HG02798 (cell line): ENCODE results near the gene MOB3B.
"Not testable (repeated sequence)": the region's sequence is repeated elsewhere in the genome, so short reads cannot be mapped to it uniquely, and the experiment has no call there.

ENCODE experiments used
- ATAC-seq: cut with Tn5 transposase; IDR thresholded peaks from one replicate; pipeline ENCODE4 v1.9.1; 2021; ENCODE audit warnings: mild to moderate bottlenecking; ENCODE audit not compliant: unreplicated experiment, poor library complexity

MOB3B gene

DNA sequence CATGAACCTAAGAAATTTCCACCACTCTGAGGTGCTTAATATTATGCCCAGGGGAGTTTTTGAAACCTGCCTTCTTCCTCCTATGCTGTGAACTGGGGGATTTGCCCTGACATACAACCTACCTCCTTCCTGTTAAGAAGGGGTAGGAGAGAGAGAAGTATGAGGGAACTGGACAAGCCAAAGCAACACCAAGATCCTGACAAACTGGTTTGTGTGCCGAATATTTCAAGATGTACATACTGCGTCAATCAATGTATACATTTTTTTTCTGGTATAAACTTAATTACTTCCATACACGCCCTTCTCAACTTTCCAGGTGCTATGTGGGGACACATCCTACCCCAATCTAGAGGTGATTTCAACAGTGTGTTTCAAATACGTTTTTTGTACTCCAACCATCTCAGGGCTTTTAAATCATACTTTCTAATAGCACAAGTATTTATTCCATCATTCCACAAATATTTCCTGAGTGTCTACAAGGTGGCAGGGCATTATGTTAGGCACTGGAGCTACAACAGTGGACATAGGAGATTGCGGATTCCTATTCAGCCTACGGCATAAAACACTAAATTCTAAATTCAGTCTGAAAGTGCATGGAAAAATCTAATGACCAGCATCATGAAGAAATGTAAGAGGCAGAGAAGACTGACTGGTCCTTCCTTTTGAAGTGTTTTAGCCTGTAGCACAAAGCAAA, 75.6 kb downstream of the MOB3B start:
- ATAC-seq = no peak

DNA sequence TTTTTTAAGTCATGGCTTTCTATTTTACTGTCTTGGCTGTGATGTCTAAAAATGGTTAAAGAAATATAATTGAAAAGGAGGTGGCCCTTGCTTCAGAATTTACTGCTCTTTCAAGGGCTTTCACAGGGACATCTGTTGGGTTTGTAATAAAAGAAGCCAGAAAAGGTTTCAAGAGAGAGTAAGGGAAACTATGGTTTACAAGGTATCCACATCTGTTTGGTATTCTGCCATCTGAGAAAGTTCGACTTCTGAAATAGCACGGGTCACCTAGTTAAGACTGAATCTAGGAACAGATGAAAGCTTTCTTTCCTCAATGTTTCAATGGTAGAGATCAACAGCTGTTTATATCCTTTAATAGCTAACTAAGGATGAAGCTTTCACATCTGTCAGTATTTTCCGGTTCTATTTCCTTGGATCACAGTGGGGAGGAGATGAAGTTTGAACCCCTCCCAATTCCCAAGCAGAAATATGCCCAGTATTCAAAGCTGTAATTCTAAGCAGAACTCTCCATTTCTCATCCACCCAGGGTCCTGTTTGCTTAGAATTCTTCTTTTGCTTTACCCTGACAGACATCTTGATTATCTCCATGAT, 78.3 kb downstream of the MOB3B start:
- peak; percentile 66 for ATAC-seq

DNA sequence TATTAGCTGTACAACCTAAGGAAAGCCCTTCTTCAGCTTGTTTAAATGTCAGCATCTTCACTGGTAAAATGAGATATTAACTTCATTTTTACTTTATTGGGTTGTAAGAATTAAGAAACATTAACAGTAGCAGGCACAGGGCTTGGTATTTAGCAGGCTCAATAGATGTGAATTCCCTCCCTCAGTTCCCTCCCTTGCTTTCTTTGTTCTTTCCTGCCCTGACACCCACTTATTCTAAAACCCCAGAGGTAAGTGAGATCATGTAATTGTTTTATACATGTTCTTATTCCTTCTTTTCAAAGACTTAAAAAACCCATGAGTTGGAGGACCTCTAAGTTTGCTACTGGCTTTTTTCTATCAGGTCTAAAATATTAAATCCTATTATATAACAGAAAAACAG, 78.9 kb downstream of the MOB3B start:
- no peak for ATAC-seq

DNA sequence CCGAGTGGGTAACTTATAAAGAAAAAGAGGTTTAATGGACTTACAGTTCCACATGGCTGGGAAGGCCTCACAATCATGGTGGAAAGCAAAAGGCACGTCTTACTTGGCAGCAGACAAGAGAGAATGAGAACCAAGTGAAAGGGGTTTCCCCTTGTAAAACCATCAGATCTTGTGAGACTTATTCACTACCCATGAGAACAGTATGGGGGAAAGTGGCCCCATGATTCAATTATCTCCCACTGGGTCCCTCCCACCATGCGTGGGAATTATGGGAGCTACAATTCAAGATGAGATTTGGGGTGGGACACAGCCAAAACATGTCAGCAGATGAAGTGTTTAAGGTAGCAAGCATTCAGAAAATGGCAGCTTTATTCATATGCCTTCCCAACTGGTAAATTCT, 81.3 kb downstream of the MOB3B start:
- not testable (repeated sequence) for ATAC-seq

DNA sequence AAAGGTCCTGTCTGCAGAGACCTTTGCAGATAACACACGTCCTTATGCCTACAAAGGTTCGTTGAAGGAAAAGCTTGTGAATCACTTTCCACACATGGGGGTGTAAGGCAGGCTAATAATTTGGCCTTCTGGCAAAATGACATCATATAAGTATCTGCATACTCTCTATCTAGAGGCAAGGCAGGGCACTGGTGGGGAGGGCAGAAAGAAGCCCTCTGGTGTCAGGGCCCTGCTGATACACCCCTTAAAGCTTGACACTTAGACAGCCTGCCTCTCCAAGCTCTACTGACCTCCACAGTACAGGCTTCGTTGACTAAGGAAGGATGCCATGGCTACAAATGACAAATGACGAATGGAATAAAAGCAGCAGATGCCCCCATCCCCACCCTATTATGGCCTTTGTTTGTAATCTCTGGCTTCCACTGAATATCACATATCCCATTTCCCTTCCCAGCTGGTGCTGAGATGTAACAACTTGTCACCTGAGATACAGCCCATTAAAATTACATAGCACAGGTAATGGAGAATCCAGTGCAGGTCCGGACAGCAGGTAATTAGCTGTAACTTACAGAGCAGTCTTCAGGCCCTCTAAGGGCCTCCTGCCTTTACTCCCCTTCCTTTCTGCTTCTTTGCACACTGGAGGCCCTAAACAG, 82.5 kb downstream of the MOB3B start:
- no peak for ATAC-seq

DNA sequence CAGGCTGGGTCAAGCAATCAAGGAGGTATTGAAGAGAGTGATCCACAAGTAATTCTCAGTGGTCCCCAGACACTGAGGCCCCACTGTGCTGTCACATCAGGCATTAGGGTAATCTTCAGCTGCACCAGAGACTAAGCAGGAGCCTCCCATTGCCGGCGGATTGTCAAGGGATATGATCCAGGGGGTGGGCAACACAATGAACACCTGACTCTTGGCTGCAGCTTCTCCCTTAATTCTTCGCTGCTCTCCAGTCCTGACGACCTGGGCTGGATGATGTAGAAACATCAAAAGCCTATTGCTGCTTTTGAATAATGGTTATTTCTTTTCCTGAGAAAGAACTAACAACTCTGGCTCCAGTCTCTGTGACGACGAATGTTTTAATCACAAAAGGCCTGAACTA, 83.9 kb downstream of the MOB3B start:
- ATAC-seq = no peak

DNA sequence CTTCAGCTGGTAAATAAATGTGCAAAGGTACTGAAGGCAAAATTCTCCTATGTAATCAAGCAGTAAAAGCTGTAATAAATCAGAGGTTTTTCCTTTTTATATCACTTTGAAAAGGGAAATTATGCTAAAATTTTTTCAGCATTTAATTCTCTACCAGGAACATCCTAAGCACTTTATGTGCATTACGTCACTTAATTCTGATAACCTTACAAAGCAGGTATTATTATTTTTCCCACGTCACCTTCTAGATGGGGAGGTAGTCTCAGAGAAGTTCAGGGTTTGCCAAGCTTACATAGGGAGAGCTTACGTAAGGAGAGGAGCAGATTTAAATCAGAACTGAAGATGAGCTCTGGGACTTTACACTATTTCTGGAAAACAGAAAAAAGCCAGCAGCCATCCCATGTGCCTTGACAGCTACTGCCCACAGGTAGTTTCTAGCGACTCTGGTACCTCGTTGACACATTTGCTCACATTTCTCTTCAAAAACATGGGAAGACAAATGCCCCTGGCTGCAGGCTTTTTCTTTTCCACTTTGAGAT, 84.5 kb downstream of the MOB3B start:
- ATAC-seq = no peak

DNA sequence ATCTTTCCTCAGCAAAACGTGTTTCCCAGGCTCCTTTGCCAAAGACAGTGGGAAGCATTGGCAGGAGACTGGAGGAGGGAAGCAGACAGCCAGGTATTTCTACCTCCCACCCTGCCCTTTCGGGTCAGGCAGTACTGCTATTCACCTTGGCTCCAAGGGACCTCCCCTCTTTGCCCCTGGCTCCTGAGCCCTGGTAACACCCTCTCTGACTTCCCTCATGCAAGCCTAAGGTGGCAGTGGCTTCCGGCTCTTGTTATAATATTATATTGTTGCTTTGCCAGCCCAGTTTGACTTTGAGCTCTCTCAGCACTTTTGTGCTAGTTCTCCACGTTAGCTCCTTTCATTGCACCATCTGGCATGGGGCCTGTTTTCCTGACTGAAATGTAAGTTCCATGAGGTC, 87.2 kb downstream of the MOB3B start:
- ATAC-seq = no peak

DNA sequence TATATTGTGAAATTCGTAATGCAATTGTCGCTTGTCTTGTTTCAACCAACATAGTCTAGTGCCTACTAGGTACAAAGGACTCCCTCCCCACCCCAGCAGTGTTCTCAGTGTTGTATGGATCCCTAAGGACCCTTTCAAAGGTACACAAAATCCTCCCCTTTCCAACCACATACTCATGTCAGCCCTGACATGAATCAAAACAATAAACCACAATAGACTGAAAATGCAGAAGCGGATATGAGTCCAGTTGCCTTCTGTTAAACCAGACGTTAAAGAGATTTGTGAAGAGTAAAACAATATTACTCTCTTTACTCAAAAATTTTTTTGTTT, 87.9 kb downstream of the MOB3B start:
- ATAC-seq = peak; percentile 91

DNA sequence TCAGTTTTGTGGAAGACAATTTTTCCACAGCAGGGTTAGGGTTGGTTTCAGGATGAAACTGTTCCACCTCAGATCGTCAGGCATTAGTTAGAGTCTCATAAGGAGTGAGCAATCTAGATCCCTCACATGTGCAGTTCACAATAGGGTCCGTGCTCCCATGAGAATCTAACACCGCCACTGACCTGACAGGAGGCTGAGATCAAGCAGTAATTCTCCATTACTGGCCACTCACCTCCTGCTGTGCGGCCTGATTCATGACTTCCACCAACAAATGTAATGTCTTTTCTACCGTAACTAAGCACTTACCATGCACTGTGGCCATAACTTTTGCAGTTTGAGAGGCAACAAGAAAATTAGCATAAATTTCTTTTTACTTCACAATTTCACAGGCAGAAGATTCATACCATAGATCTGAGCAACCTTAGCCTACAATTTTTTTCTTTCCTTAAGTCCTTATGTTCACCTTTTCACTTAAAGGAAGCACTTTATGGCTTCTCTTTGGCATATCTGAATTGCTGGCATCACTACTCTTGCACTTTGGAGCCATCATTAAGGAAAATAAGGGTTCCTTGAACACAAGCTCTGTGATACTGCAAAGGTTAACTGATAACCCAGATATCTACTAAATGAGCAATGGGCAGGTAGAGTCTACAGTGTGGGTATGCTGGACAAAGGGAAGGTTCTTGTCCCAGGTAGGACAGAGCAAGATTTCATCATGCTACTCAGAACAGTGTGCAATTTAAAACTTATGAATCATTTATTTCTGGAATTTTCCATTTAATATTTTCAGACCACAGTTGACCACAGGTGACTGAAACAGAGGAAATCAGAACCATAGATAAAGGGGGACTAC, 88.5 kb downstream of the MOB3B start:
- no peak for ATAC-seq

DNA sequence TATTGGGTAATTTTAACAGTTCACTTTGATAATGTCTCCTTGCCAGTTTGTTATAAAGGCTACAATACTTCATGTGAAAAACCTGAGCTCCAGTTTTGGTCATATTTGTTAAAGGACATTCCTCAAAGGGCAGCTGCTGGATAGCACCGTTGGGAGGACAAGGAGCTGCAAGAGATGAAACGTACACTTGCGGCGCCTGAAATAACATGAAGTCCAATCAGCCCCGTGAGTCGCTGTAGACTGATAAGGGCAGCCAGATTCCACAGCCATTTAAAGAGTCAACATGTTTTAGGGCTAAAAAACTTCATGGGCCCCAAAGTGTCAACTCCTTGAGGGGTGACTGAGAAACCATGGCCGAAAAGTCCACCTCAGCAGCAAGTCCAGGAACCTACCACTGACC, 91.1 kb downstream of the MOB3B start:
- ATAC-seq = no peak

DNA sequence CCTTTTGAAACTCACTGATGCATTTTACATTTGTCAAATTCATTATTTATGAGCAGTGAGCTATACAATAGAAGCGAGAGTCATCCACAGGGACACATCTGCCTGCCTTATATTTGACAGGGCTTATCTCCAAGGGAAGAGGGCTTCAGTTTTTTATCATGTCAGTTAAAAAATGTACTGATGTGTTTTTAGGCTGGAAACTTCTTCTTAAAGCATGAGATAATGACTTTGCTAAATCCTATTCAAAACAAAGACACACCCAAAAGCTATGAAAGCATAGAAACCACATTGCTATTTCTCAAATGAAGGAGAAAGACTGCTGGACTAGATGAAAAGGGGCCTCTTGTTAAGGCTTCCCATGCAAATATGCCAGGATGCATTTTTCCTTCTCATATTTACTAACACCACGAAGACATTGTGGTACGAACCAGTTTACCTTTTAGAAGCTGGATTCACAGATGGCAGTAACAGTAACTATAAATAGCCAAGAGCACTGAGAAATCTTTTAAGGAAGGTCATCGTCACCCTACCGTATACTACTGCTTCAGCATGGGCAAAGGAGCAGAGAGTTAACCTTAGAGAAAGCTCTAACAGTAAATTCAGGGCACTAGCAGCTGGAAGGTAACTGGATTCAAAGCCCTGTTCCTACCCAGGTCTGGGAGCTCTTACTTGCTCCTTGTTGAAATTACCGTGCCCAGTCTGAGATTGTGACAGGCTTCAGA, 91.8 kb downstream of the MOB3B start:
- ATAC-seq = no peak

DNA sequence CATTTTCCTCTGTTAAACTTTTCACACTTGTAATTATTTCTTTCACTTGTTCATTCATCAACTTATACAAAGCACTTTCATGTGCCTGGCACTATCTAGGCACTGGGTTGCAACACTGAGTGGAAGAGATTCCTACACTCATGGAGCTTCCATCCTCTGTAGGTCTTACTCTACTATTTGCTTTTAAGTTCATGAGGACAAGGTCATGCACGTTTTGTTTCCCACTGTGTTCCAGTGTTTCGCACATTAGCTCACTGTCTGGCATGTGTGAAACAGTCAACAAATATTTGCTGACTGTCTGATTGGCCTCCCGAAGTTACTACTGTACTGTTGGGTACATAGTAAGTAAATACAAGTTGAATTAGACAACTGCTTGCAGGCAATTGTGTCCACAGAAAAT, 93.4 kb downstream of the MOB3B start:
- ATAC-seq = no peak

DNA sequence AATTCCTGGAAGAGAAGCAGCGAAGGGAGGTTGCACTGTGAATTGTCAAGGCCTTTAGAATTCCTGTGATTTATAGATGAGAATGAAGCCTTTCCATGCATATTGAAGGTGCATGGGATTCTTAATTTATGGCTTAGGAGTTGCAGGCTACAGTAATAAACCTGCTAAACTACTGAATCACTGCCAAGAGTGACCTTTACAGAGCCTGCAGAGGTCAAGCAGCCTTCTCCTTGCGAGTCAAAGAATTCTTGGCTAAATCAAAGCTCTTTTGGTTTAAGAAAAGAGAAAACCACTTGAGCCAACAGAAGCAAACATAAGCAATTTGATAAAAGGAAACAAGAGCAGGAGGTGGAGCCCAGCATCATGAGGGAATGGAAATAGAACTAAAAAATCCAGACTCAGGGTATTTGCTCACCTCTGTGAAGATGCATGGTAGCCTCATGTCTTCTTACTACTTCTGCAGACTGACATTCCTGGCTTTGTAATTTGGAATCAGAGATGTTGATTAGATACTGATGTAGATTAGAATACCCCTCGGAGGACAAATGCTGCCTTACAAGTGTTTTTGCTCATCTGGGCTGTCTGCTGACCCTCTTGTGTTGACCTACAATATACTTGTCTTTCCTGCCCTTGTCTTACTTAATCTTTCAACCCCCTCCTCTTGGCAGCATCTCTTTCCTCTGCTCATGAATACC, 95.8 kb downstream of the MOB3B start:
- no peak for ATAC-seq

DNA sequence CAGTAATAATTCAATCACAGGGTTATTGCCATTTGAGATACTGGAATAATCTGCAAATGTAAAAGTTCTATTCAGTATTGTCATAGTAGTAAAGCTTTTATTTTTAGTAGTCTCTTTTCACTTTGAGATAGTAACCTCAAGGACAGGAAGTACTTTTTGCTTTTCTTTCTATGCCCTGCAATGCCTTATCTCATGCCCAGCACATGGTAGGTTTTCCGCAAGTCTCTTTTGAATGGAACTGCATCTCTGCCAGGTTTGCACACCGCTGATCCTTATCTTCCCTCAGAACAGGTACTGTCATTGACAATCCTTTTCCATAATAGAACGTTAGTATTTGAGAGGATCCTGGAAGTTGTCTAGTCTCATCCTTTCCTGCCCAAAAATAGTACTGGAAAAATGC, 97.3 kb downstream of the MOB3B start:
- no peak for ATAC-seq

DNA sequence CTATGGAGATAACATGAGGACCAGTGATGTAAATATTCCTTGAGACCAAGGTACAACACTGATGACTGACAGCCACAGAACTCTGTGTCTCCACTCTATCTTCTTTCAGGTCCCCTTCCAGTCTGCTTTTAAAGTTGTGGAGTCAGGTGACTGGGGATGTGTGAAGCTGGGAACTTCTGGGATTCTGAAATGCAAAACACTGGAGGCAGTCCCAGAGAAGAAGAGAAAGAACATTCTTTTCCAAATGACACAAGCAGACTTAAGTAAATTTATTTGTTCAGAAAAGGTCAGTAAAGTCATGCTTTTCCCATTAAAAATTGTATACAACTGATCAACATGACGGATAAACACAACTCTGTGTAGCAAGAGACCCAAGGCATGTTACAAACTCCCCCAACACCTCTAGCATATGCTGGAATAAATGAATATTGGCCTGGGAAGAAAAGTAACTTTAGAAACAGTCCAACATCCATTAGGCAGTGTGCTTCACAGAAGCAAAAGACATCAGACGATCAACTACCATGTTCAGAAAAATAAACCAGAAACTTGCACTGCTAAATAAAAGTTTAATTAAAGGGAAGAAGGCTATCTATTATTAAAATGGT, 98.0 kb downstream of the MOB3B start:
- ATAC-seq = no peak

DNA sequence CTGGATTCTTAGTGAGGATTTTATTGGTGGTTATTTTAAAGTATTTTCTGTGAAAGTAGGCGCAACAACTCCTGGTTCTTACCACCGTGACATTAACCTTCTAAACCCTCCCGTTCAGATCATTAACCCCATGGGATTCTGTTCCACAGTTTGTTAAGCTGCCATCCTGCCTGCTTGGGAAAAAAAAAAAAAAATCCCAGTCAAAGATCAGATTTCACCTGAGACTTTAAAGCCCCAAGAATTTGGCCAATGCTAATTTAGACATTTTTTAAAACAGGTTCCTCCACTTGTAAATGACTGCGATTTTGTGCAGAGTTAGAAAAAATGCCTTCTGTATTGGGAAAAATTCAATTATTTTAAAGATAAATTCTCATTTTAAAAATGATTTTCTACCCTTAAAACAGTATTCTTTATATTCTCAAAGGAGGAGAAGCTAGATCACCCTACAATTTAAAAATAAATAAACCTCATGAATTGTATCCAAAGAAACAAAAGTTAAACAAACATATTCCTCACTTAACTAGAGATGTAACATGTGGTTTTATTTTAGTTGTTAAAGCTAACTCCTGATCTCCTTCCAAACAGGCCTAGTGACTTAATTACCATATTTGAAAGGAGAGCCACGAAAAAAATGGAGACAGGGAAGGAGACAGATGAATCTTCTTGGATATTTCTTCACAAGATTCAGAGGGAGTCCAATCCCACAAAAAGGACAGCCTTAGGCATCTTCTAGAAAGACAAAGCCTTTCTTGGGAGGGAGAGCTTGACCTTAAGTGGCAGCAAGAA, 98.7 kb downstream of the MOB3B start:
- no peak for ATAC-seq

DNA sequence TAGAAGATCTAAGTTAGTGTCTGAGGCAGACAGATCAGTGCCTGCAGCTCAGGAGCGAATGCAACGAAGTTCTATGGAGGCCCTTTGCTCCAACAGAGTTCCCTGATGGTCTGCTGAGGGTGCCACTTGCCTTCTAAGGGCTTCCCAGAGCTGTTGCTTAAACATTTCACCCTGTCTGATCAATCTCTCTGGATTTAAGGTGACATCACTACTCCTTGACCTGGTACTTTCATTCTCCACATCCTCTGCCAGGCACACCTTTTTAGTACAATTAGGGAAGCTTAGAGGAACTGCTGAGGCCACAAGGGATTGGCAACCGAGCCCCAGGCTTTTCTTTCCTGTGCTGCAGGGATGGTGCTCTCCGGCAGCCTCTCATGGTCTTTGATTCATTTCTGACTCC, 99.7 kb downstream of the MOB3B start:
- ATAC-seq = no peak

DNA sequence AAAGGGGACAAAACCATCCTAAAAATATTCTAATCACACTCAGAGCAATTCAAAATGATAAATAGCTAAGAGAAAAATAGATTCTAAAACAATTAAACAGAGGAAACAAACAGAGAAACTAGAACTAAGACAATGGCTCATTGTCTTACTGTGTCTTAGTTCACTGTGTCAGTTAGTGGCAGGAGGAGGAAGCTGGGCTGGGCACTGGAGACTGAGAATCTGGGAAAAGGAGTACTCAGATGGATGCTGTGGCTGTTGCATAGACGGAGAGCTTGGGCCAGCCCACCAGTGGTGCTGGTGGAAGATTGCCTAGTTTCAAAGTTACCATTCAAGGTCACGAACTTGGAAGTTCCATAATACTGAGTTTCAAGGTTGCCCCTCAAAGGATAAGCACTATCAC, 100.2 kb downstream of the MOB3B start:
- ATAC-seq = no peak
